ENCODE measurements around the gene TTYH3. TPM values are rescaled to one million over a fixed set of nuclear protein-coding genes. Genes with fewer than 3 reads are reported as not detected.

Gene TTYH3
- total and polyA plus RNA-seq, 2 of the 13 experiments (the other 11 are each of a cell fraction or from before 2014, with no cell fraction given), result 26.3 to 50.0 TPM

GRCh38 chr7:2666155-2666554 is 34.4 kb downstream of the TTYH3 start:
- WGBS (ENCODE audit: low lambda C conversion rate), result 20% methylated on average over 1 of the region's 6 CpGs
- intact Hi-C loops (cut with micrococcal nuclease; ENCODE audit: unreplicated experiment) (loop anchor here (5.0 kb wide), 1 partner anchor 99 kb away; no protein-coding TSS in a partner anchor), in situ Hi-C loops (cut with HindIII; ENCODE audit: extremely low pct_ligation_motif_present, low pct_unique_long_range_greater_than_20kb) (loop anchor here (5.0 kb wide), 2 partner anchors 41 to 99 kb away; no protein-coding TSS in a partner anchor)
- H3K27ac ChIP-seq (ENCODE audit: extremely low read length, insufficient read depth, low read length), result no peak overlapping the region
- BruUV-seq (replicated peaks), result no TSS peak
- H3K4me1 ChIP-seq (ENCODE audit: insufficient read depth, low read length), result peaks cover 53% of the 10 kb centered on the region
- DNase-seq (ENCODE audit: low spot score) (no peak), FAIRE-seq (no peak), ATAC-seq (no peak)
- H3K9ac ChIP-seq (ENCODE audit: insufficient read depth, low read depth, low read length), result no peak overlapping the region
- peaks cover 0 to 3% of the 10 kb centered on the region in 2 experiments; a peak in 2 of 5 replicates for H3K36me3 ChIP-seq (replicated peaks in 1 of 2; ENCODE audit: control insufficient read depth in 1 of 2, insufficient read depth in 2 of 2, low read length in 2 of 2)
- POLR2A ChIA-PET, result interaction anchor here (0.6 kb wide), 1 partner anchor 149 kb away, joined by 3 read pairs; no protein-coding TSS in a partner anchor
- no peak for TF ChIP-seq ZNF782 (CRISPR knock-in tag; IDR thresholded peaks at IDR 0.05; ENCODE audit: borderline replicate concordance)
- TF ChIP-seq NR2F2 (IDR thresholded peaks at IDR 0.05; ENCODE audit: borderline replicate concordance, low read depth), result no peak
- no peak for TF ChIP-seq SP2 (CRISPR knock-in tag; IDR thresholded peaks at IDR 0.05)
- TF ChIP-seq ZNF557 (CRISPR knock-in tag; IDR thresholded peaks at IDR 0.05), result no peak
- no peak for TF ChIP-seq SKIL (CRISPR knock-in tag; IDR thresholded peaks at IDR 0.05; ENCODE audit: borderline replicate concordance)
- no peak for TF ChIP-seq ZNF652 (CRISPR knock-in tag; IDR thresholded peaks at IDR 0.05; ENCODE audit: borderline replicate concordance, low read depth)
- no peak for TF ChIP-seq MED13 (CRISPR knock-in tag; IDR thresholded peaks at IDR 0.05)
- TF ChIP-seq, protein P1, sequence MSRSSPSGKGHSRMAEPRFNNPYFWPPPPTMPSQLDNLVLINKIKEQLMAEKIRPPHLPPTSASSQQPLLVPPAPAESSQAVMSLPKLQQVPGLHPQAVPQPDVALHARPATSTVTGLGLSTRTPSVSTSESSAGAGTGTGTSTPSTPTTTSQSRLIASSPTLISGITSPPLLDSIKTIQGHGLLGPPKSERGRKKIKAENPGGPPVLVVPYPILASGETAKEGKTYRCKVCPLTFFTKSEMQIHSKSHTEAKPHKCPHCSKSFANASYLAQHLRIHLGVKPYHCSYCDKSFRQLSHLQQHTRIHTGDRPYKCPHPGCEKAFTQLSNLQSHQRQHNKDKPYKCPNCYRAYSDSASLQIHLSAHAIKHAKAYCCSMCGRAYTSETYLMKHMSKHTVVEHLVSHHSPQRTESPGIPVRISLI (CRISPR knock-in tag; IDR thresholded peaks at IDR 0.05; ENCODE audit: borderline replicate concordance), result no peak
- no peak for TF ChIP-seq ZSCAN12 (CRISPR knock-in tag; IDR thresholded peaks at IDR 0.05)
- TF ChIP-seq ZNF205 (CRISPR knock-in tag; IDR thresholded peaks at IDR 0.05), result no peak
- no peak for TF ChIP-seq ETV6 (CRISPR knock-in tag; conservative IDR thresholded peaks at IDR 0.05)
- H3K4me3 ChIP-seq (replicated peaks in 1 of 3; ENCODE audit: insufficient read depth in 1 of 3, low read depth in 2 of 3, low read length in 3 of 3), result no peak overlapping the region
- CTCF ChIA-PET (ENCODE audit: low intra/inter-chr PET ratio, low total read pairs), result no interaction called here
- H3K79me2 ChIP-seq (ENCODE audit: insufficient read depth, low read length), result no peaks in the 10 kb centered on the region
- no peaks in the 10 kb centered on the region for H3K9me3 ChIP-seq (ENCODE audit: low read length)
- H2AFZ ChIP-seq (ENCODE audit: low read length), result no peak overlapping the region
- no peaks in the 10 kb centered on the region for H4K20me1 ChIP-seq (ENCODE audit: insufficient read depth, low read length)
- peaks cover 3 to 23% of the 10 kb centered on the region in 2 experiments; a peak in 4 of 5 replicates for H3K27me3 ChIP-seq (ENCODE audit: control insufficient read depth in 1 of 2, insufficient read depth in 2 of 2, low read length in 2 of 2)
- peak overlapping the region; percentile 27; the same call in 1 of the 2 replicates for H3K4me2 ChIP-seq (ENCODE audit: low read depth, low read length)

Measured in HepG2 (cell line).